HL-60 (cell line): ENCODE results near the gene ITPRID1.

Experiments used
- DNase-seq, 2 experiments: peaks; one replicate each; pipeline ENCODE4 v3.0.0-alpha.2; 2010 to 2020; ENCODE audit warnings: low read depth in 1 of 2, low spot score in 1 of 2
- H3K27ac ChIP-seq: fragments of 250-450 bp; sonication (Bioruptor Pico); replicated peaks from 2 replicates; pipeline ENCODE4 v1.5.1; 2020; ENCODE audit warnings: mild to moderate bottlenecking, moderate library complexity
- H3K27me3 ChIP-seq: fragments of 250-450 bp; sonication (Bioruptor Pico); 2 replicates; pipeline ENCODE4 v1.5.1; 2021; ENCODE audit warnings: mild to moderate bottlenecking, moderate library complexity; ENCODE audit not compliant: insufficient read depth, poor library complexity, severe bottlenecking
- H3K4me3 ChIP-seq: replicated peaks from 2 replicates; pipeline ENCODE4 v1.5.1; 2011; ENCODE audit warnings: mild to moderate bottlenecking, control low read depth, low read length; ENCODE audit not compliant: insufficient read depth
- GABPA ChIP-seq: IDR thresholded peaks from 2 replicates; pipeline ENCODE4 v1.6.1; 2012; ENCODE audit warnings: low read depth
- POLR2AphosphoS5 ChIP-seq: IDR thresholded peaks from 2 replicates; pipeline ENCODE4 v1.6.1; 2012; ENCODE audit warnings: low read depth
- REST ChIP-seq: IDR thresholded peaks from 2 replicates; pipeline ENCODE4 v1.6.1; 2012; ENCODE audit warnings: low read depth; ENCODE audit not compliant: insufficient replicate concordance
- SPI1 ChIP-seq: IDR thresholded peaks from 2 replicates; pipeline ENCODE4 v1.6.1; 2012; ENCODE audit warnings: low read depth, mild to moderate bottlenecking, borderline replicate concordance
- TF ChIP-seq, protein P1 (sequence below): IDR thresholded peaks from one replicate; pipeline ENCODE4 v1.5.1; 2011; ENCODE audit warnings: low read length, control low read depth, inconsistent platforms; ENCODE audit not compliant: insufficient read depth

Gene ITPRID1

DNA sequence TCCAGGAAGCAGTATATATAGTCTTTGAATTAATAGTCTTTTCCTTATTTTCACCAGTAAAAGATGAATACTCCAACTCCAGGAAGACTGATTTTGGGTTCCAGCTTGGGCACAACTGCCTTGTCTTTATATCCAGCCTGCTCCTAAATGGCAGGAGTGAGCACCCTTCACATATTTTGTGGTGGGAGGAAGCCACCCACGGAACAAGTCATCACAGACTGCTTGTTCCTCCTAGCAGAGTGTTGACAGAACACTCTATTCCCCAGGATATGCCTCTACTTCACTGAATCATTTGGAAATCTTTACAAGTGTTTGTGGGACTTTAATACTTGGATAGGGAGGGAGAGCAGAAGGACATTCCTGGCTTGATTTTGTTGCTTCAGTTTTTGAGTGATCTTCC is 31.7 kb downstream of the ITPRID1 start:
- H3K27me3 ChIP-seq = no peaks in the 10 kb centered on the region
- no peak for TF ChIP-seq SPI1
- no peak for TF ChIP-seq GABPA
- no peak for TF ChIP-seq REST
- TF ChIP-seq, protein P1, sequence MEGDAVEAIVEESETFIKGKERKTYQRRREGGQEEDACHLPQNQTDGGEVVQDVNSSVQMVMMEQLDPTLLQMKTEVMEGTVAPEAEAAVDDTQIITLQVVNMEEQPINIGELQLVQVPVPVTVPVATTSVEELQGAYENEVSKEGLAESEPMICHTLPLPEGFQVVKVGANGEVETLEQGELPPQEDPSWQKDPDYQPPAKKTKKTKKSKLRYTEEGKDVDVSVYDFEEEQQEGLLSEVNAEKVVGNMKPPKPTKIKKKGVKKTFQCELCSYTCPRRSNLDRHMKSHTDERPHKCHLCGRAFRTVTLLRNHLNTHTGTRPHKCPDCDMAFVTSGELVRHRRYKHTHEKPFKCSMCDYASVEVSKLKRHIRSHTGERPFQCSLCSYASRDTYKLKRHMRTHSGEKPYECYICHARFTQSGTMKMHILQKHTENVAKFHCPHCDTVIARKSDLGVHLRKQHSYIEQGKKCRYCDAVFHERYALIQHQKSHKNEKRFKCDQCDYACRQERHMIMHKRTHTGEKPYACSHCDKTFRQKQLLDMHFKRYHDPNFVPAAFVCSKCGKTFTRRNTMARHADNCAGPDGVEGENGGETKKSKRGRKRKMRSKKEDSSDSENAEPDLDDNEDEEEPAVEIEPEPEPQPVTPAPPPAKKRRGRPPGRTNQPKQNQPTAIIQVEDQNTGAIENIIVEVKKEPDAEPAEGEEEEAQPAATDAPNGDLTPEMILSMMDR = no peak
- TF ChIP-seq POLR2AphosphoS5 = no peak
- no peak for DNase-seq
- no peak overlapping the region for H3K27ac ChIP-seq
- no peak overlapping the region for H3K4me3 ChIP-seq

GRCh38 chr7:31549611-31550010 is 35.7 kb downstream of the ITPRID1 start:
- Histone ChIP-seq H3K4me3 (no peak overlapping the region), H3K27ac (no peak overlapping the region), H3K27me3 (no peaks in the 10 kb centered on the region)
- DNase-seq = no peak
- no peak for TF ChIP-seq POLR2AphosphoS5
- no peak for TF ChIP-seq GABPA
- no peak for TF ChIP-seq SPI1
- TF ChIP-seq, protein P1 = no peak
- no peak for TF ChIP-seq REST

DNA sequence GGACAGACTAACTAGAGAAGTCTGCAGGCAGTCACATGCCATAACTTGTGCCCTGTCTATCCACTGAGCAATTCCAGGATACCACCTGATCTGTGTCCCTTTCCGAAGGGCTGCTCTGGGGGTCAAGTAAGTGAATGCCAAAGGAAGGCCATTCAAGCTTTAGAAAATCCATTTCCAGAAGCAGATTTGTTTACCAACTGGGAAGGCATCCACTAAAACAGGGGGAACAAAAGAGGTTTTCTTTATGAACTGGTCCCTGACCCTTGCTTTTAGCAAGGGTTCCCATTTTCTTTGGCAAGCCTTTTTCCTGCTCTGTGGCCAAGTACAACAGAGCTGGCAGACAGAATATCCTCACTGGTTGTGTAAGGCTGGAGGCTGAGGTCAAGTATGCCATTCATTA is 36.5 kb downstream of the ITPRID1 start:
- no peaks in the 10 kb centered on the region for H3K27me3 ChIP-seq
- DNase-seq = no peak
- TF ChIP-seq, protein P1 = no peak
- TF ChIP-seq GABPA (no peak), REST (no peak), POLR2AphosphoS5 (no peak), SPI1 (no peak)

More for the DNA sequence above, 36.5 kb downstream of the ITPRID1 start:
- Histone ChIP-seq H3K27ac (no peak overlapping the region), H3K4me3 (no peak overlapping the region)
